Right lobe of liver (tissue), 6 donors: ENCODE data around the gene KLF5. TPM values are rescaled to one million over a fixed set of nuclear protein-coding genes. Genes with fewer than 3 reads are reported as not detected.

Experiments
- ATAC-seq, 4 donors: fragments of 200-7000 bp; cut with Tn5 transposase; one replicate each; pipeline ENCODE4 v1.9.1; 2020; ENCODE audit warnings: mild to moderate bottlenecking in 4 of 4, moderate library complexity in 4 of 4
- DNase-seq, 3 donors: peaks; one replicate each; pipeline ENCODE4 v3.0.0-alpha.2; 2020
- H3K27ac ChIP-seq, 3 donors: fragments of 200-600 bp; one replicate each; pipeline ENCODE4 v1.8.0; 2022
- H3K27me3 ChIP-seq, 2 donors: fragments of 200-600 bp; one replicate each; pipeline ENCODE4 v1.8.0; 2022
- H3K36me3 ChIP-seq, 4 donors: fragments of 200-600 bp; sonication (generic) in 1 of 4; one replicate each; pipeline versions ENCODE4 v1.5.1 to v1.8.0; 2017 to 2022; ENCODE audit warnings: control low read depth in 1 of 4
- H3K4me1 ChIP-seq, 4 donors: fragments of 200-600 bp; sonication (generic) in 1 of 4; one replicate each; pipeline versions ENCODE4 v1.5.1 to v1.8.0; 2017 to 2022; ENCODE audit warnings: control low read depth in 1 of 4
- H3K4me3 ChIP-seq, 3 donors: fragments of 200-600 bp; one replicate each; pipeline ENCODE4 v1.8.0; 2022
- H3K9me3 ChIP-seq, 4 donors: fragments of 200-600 bp; sonication (generic) in 1 of 4; one replicate each; pipeline versions ENCODE4 v1.5.1 to v1.8.0; 2017 to 2022; ENCODE audit warnings: control low read depth in 1 of 4
- CTCF ChIP-seq, 4 donors: fragments of 200-600 bp in 3 of 4; fragments of 450-650 bp in 1 of 4; IDR thresholded peaks; one replicate each; pipeline versions ENCODE4 v1.5.1 to v1.8.0; 2016 to 2022; ENCODE audit warnings: antibody characterized with exemption in 4 of 4, mild to moderate bottlenecking in 2 of 4
- POLR2A ChIP-seq: fragments of 450-650 bp; IDR thresholded peaks from one replicate; pipeline ENCODE4 v1.6.1; 2017; ENCODE audit warnings: antibody characterized with exemption, mild to moderate bottlenecking
- WGBS: methylation state at CpG from one replicate; pipeline ENCODE4 v1.1.6; 2018; ENCODE audit warnings: low coverage, low lambda C conversion rate; ENCODE audit not compliant: insufficient coverage; ENCODE audit errors: missing lambda C conversion rate; 5-methylcytosine and 5-hydroxymethylcytosine counted together
- intact Hi-C, 2 donors: fragments of 100-400 bp; cut with DNase I; formaldehyde crosslinking; loops; one replicate each; pipeline versions ENCODE4 v1.11.2 to v1.14.1; 2022
- total RNA-seq, 6 experiments: library from RNA; depleted of rRNA in 2 of 6; stranded (reverse); fragments of >200 nt in 2 of 6; fragmentation: NEBNext Ultra II Directional in 3 of 6; extraction: Animal tissue kit (Norgen Biotek cat#: 25700) in 3 of 6; gene quantifications; one replicate each; pipeline versions ENCODE4 v1.1.0 to v1.2.4, GENCODE V29; 2016 to 2023
- donor health status: DM: no; HTN: yes; CAD: no.
- donor health status: DM: no; HTN: no; CAD: no.
- donor health status: DM: no; HTN: no; CAD: no.
- donor health status: DM: no; HTN: yes; CAD: no.
- donor health status: DM: no; HTN: yes; CAD: no.

KLF5 gene
- total RNA-seq, 6 experiments from 2014 or later, result 0.29 to 4.2 (median 0.74) TPM

GRCh38 chr13:73077865-73078264, 19.1 kb downstream of the KLF5 start:
- Histone ChIP-seq H3K4me3 (no peak overlapping the region), H3K4me1 (no peaks in the 10 kb centered on the region), H3K36me3 (no peaks in the 10 kb centered on the region), H3K9me3 (no peaks in the 10 kb centered on the region), H3K27me3 (no peaks in the 10 kb centered on the region), H3K27ac (no peak overlapping the region)
- intact Hi-C loops, result no loop called here
- DNase-seq (no peak), ATAC-seq (no peak)
- WGBS, result 85% methylated on average over 9 of the region's 9 CpGs
- TF ChIP-seq CTCF (IDR thresholded peaks at IDR 0.05) (no peak), POLR2A (no peak)

GRCh38 chr13:73079359-73079758, 20.6 kb downstream of the KLF5 start:
- no peaks in the 10 kb centered on the region for H3K36me3 ChIP-seq
- no peak overlapping the region for H3K27ac ChIP-seq
- no peak overlapping the region for H3K4me3 ChIP-seq
- 90% methylated on average over 3 of the region's 3 CpGs for WGBS
- H3K9me3 ChIP-seq, result no peaks in the 10 kb centered on the region
- H3K4me1 ChIP-seq, result no peaks in the 10 kb centered on the region
- H3K27me3 ChIP-seq, result no peaks in the 10 kb centered on the region
- TF ChIP-seq CTCF (IDR thresholded peaks at IDR 0.05) (no peak), POLR2A (no peak)
- ATAC-seq, result no peak
- intact Hi-C loops, result no loop called here
- no peak for DNase-seq

GRCh38 chr13:73081256-73081915, 22.6 kb downstream of the KLF5 start:
- no peaks in the 10 kb centered on the region for H3K4me1 ChIP-seq
- no peak overlapping the region for H3K27ac ChIP-seq
- DNase-seq (no peak), ATAC-seq (no peak)
- 76% methylated on average over 3 of the region's 4 CpGs for WGBS
- H3K36me3 ChIP-seq, result no peaks in the 10 kb centered on the region
- no peaks in the 10 kb centered on the region for H3K27me3 ChIP-seq
- no peak overlapping the region for H3K4me3 ChIP-seq
- no peaks in the 10 kb centered on the region for H3K9me3 ChIP-seq
- TF ChIP-seq POLR2A (no peak), CTCF (IDR thresholded peaks at IDR 0.05) (no peak)
- intact Hi-C loops, result no loop called here

- intact Hi-C loops, result no loop called here
- TF ChIP-seq CTCF (IDR thresholded peaks at IDR 0.05) (no peak), POLR2A (no peak)
- H3K27me3 ChIP-seq, result no peaks in the 10 kb centered on the region
- no peak for DNase-seq
- H3K36me3 ChIP-seq, result no peaks in the 10 kb centered on the region
- H3K4me1 ChIP-seq, result no peaks in the 10 kb centered on the region
- no peak for ATAC-seq
- 56% methylated on average over 5 of the region's 5 CpGs for WGBS
- no peaks in the 10 kb centered on the region for H3K9me3 ChIP-seq
- H3K4me3 ChIP-seq, result no peak overlapping the region
- H3K27ac ChIP-seq, result no peak overlapping the region
Measured at GRCh38 chr13:73082471-73082870, 23.7 kb downstream of the KLF5 start.

GRCh38 chr13:73082895-73083294, 24.1 kb downstream of the KLF5 start:
- Histone ChIP-seq H3K4me1 (no peaks in the 10 kb centered on the region), H3K9me3 (no peaks in the 10 kb centered on the region), H3K4me3 (no peak overlapping the region), H3K27ac (no peak overlapping the region), H3K36me3 (no peaks in the 10 kb centered on the region), H3K27me3 (no peaks in the 10 kb centered on the region)
- no peak for ATAC-seq
- intact Hi-C loops, result no loop called here
- 60% methylated on average over 4 of the region's 4 CpGs for WGBS
- DNase-seq, result no peak
- no peak for TF ChIP-seq CTCF (IDR thresholded peaks at IDR 0.05)
- TF ChIP-seq POLR2A, result no peak
